ENCODE results near the gene LTBP3. TPM values are rescaled to one million over a fixed set of nuclear protein-coding genes. Genes with fewer than 3 reads are reported as not detected.

The LTBP3 gene
- total and polyA plus RNA-seq, 9 of the 15 experiments (the other 6 are each of a cell fraction or from before 2014, with no cell fraction given), result 0.06 to 20.5 (median 4.8) TPM

- H3K9me3 ChIP-seq (replicated peaks; ENCODE audit: control insufficient read depth, insufficient read depth, low read depth, low read length), result no peaks in the 10 kb centered on the region
- POLR2A ChIA-PET, result interaction anchor here (0.6 to 27.6 kb wide), 33 partner anchors 9 to 1555 kb away, joined by 3 to 2118 read pairs (median 8); partner anchors contain the start of genes CDC42EP2, DPF2, FAM89B and FRMD8
- ATAC-seq, result peak; percentile 76
- intact Hi-C loops (cut with micrococcal nuclease) (loop anchor here (1.0 kb wide), 3 partner anchors 20 to 75 kb away; partner anchors contain the start of gene NEAT1), in situ Hi-C loops (cut with MboI) (no loop called here)
- H2AFZ ChIP-seq (ENCODE audit: low read depth, low read length), result no peak overlapping the region
- H3K4me3 ChIP-seq, result peak overlapping the region; percentile 84
- CTCF ChIA-PET (ENCODE audit: low intra/inter-chr PET ratio), result no interaction called here
- peaks cover 36 to 38% of the 10 kb centered on the region in 2 experiments for H3K4me1 ChIP-seq (replicated peaks in 1 of 2; ENCODE audit: control insufficient read depth in 2 of 2, insufficient read depth in 2 of 2, low read length in 2 of 2)
- peak overlapping the region; percentile 99 for H3K27ac ChIP-seq (ENCODE audit: extremely low read depth, low read depth, low read length)
- H3K79me2 ChIP-seq (ENCODE audit: control insufficient read depth, insufficient read depth, low read length), result peaks cover 95% of the 10 kb centered on the region
- peak overlapping the region; percentile 93 for H3K4me2 ChIP-seq (ENCODE audit: insufficient read depth, low read length)
- FAIRE-seq, result peak; percentile 82
- peaks cover 34% of the 10 kb centered on the region for H3K36me3 ChIP-seq (ENCODE audit: control insufficient read depth, insufficient read depth, low read length)
- BruUV-seq (replicated peaks), result no TSS peak
- H3K27me3 ChIP-seq (ENCODE audit: control insufficient read depth in 2 of 2, insufficient read depth in 2 of 2, low read length in 2 of 2), result no peaks in the 10 kb centered on the region
- no peaks in the 10 kb centered on the region for H3K9me1 ChIP-seq (ENCODE audit: control insufficient read depth, insufficient read depth, low read length)
- H4K20me1 ChIP-seq (replicated peaks; ENCODE audit: control insufficient read depth, insufficient read depth, low read length), result peaks cover 33% of the 10 kb centered on the region
- peak; percentile 86 to 100 (median 90) for DNase-seq (ENCODE audit: extremely low read depth in 1 of 4, low spot score in 3 of 4)
- H3K9ac ChIP-seq (ENCODE audit: insufficient read depth in 1 of 2, low read depth in 2 of 2, low read length in 2 of 2), result peak overlapping the region; percentile 93 to 100
- WGBS (ENCODE audit: insufficient coverage, low coverage, missing lambda C conversion rate), result under 1% methylated on average over 37 of the region's 61 CpGs
- TF ChIP-seq NBN (IDR thresholded peaks at IDR 0.05; ENCODE audit: low read depth) (peak; percentile 48; the same call in 1 of the 2 replicates), ARID1B (IDR thresholded peaks at IDR 0.05) (peak; percentile 58), ASH1L (IDR thresholded peaks at IDR 0.05; ENCODE audit: borderline replicate concordance, low read depth, partially characterized antibody) (no peak), RAD51 (IDR thresholded peaks at IDR 0.05; ENCODE audit: borderline replicate concordance, low read depth) (no peak), KDM2B (CRISPR knock-in tag; IDR thresholded peaks at IDR 0.05) (no peak), STAG1 (CRISPR knock-in tag; IDR thresholded peaks at IDR 0.05; ENCODE audit: borderline replicate concordance) (no peak), JUN (IDR thresholded peaks at IDR 0.05; ENCODE audit: borderline replicate concordance, low read depth, low read length) (no peak), JUN (CRISPR knock-in tag; IDR thresholded peaks at IDR 0.05; ENCODE audit: borderline replicate concordance) (peak; percentile 84; the same call in 1 of the 2 replicates), ZNF143 (CRISPR knock-in tag; IDR thresholded peaks at IDR 0.05) (peak; percentile 50; the same call in 1 of the 2 replicates), FOXK2 (conservative IDR thresholded peaks at IDR 0.05 in 1 of 2, IDR thresholded peaks at IDR 0.05 in 1 of 2; ENCODE audit: low read depth in 2 of 2) (peak; percentile 57 to 60; a peak in 2 of 4 replicates), CHAMP1 (IDR thresholded peaks at IDR 0.05) (no peak), ZNF507 (tag; conservative IDR thresholded peaks at IDR 0.05) (no peak), ZNF589 (CRISPR knock-in tag; IDR thresholded peaks at IDR 0.05; ENCODE audit: low read depth) (no peak), BMI1 (IDR thresholded peaks at IDR 0.05; ENCODE audit: low read length) (no peak), ZBTB43 (CRISPR knock-in tag; IDR thresholded peaks at IDR 0.05) (no peak; the same call in 1 of the 2 replicates), ZNF347 (CRISPR knock-in tag; IDR thresholded peaks at IDR 0.05; ENCODE audit: low read depth) (no peak), ZNF224 (CRISPR knock-in tag; IDR thresholded peaks at IDR 0.05) (no peak), POLR2B (IDR thresholded peaks at IDR 0.05; ENCODE audit: low read depth, partially characterized antibody) (peak; percentile 82), ZSCAN29 (IDR thresholded peaks at IDR 0.05) (no peak)
These were observed 60.8 kb downstream of the LTBP3 start for GRCh38 chr11:65497141-65498041.
